Testis (tissue), 5 donors: ENCODE results near the gene ANO2. TPM values are rescaled to one million over a fixed set of nuclear protein-coding genes. Genes with fewer than 3 reads are reported as not detected.

ENCODE experiments used
- DNase-seq: peaks from one replicate; pipeline ENCODE4 v3.0.0-alpha.2; 2019
- H3K27ac ChIP-seq, 2 donors: fragments of 200-600 bp; sonication (generic); one replicate each; pipeline ENCODE4 v1.5.1; 2019
- H3K27me3 ChIP-seq: fragments of 200-600 bp; sonication (generic); one replicate; pipeline ENCODE4 v1.5.1; 2019
- H3K36me3 ChIP-seq: fragments of 200-600 bp; sonication (generic); one replicate; pipeline ENCODE4 v1.5.1; 2017; ENCODE audit warnings: low read depth; ENCODE audit errors: missing control alignments
- H3K4me1 ChIP-seq: fragments of 200-600 bp; sonication (generic); one replicate; pipeline ENCODE4 v1.5.1; 2019
- H3K4me3 ChIP-seq, 2 donors: fragments of 200-600 bp; sonication (generic); one replicate each; pipeline ENCODE4 v1.5.1; 2017 to 2019
- H3K9me3 ChIP-seq: fragments of 200-600 bp; sonication (generic); one replicate; pipeline ENCODE4 v1.5.1; 2017
- POLR2A ChIP-seq: fragments of 450-650 bp; IDR thresholded peaks from one replicate; pipeline ENCODE4 v1.6.1; 2017; ENCODE audit warnings: antibody characterized with exemption, mild to moderate bottlenecking, moderate library complexity
- WGBS, 2 donors: methylation state at CpG; one replicate each; pipeline ENCODE4 v1.1.5; 2018; 5-methylcytosine and 5-hydroxymethylcytosine counted together
- intact Hi-C: fragments of 100-400 bp; cut with DNase I; formaldehyde crosslinking; loops from one replicate; pipeline ENCODE4 v1.15.1; 2023; ENCODE audit warnings: low total_unique reads
- long read RNA-seq, 2 donors: transcript quantifications; one replicate each; lab custom pipeline, GENCODE V29; 2026
- polyA plus RNA-seq: library from polyadenylated mRNA; stranded (reverse); fragments of 350-450 nt; fragmentation: Illumina TruSeq; extraction: RNeasy Lipid Tissue Mini Kit (QIAGEN cat#74804); gene quantifications from one replicate; pipeline ENCODE4 v1.2.3, GENCODE V29; 2014; ENCODE audit warnings: low read depth, low replicate concordance; ENCODE audit not compliant: insufficient read depth
- total RNA-seq, 2 donors: library from RNA; depleted of rRNA; stranded (reverse); fragments of >200 nt; gene quantifications; one replicate each; pipeline ENCODE4 v1.2.3, GENCODE V29; 2016
- TF ChIP-seq, protein P1 (sequence below), 3 experiments: fragments of 450-650 bp in 2 of 3; fragments of 200-600 bp in 1 of 3; sonication (generic) in 1 of 3; IDR thresholded peaks; one replicate each; pipeline ENCODE4 v1.5.1; 2016 to 2019; ENCODE audit warnings: antibody characterized with exemption in 3 of 3, mild to moderate bottlenecking in 2 of 3, moderate library complexity in 1 of 3

Gene ANO2
- total RNA-seq (10 to 100 TPM in 1 of 2 donors, 1 to 10 TPM in 1; 9.8 to 24.4 TPM), polyA plus RNA-seq (24.5 TPM)
- long read RNA-seq, donor 1: 0 reads
- long read RNA-seq, donor 2: 0 reads

DNA sequence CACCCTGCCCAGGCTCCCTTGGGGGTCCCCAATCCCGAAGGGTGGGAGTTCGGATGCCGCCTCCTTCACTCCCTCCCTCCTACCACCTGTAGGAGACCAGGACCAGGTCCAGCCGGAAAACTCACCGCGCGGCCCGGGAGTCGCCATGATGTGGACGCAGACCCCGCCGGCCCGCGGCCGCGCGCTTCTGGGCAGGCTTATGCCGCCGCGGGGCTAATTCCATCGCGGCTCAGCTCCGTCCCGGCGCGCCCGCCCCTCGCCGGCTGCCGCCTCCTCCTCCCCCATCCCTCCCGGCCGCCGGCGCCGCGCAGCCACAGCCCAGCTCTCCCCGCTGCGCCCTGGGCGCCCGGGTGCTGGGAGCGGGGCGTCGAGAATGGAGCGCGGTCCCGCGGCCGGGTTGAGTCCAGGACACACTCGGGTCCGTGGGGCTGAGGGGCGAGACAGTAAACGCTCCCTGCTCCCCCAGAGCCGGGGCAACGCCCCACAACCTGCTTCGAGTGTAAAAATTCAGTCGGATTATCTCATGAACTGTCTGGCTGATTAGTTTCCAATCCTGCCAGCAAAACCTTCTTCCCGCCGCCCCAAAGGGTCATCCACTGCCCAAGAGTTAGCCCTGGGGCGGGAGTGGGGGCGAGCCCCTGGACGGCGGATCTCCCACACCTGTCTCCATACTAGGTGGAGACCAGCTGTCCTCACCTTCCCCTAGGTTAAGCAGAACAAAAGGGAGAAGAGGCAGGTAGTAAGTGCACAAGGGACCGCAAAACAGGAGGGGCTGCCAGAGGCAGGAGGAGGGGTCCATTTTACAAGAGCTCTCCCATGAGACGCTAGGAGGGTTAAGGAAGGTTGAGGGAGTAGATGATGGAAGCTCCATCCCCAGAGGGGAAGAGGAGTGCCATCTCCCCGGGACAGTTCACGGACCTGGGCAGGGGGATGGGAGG lies at the start of gene ANO2:
Gene ANO2 (minus strand): TSS at position 189 of the 938 bp plus-strand sequence. CDS start 42 bp downstream, at position 147.
- intact Hi-C loops: no loop called here
- 13 to 16% methylated on average over 19 to 59 of the region's 66 CpGs for WGBS, 2 donors
- Histone ChIP-seq H3K4me1 (no peaks in the 10 kb centered on the region), H3K27ac (peak within 1 kb of the TSS in 1 of 2 donors; percentile 36), H3K9me3 (no peaks in the 10 kb centered on the region), H3K4me3 (peak within 1 kb of the TSS; percentile 49 to 61), H3K36me3 (no peaks in the 10 kb centered on the region), H3K27me3 (no peaks in the 10 kb centered on the region)
- peak; percentile 28 for DNase-seq
- TF ChIP-seq, protein P1, sequence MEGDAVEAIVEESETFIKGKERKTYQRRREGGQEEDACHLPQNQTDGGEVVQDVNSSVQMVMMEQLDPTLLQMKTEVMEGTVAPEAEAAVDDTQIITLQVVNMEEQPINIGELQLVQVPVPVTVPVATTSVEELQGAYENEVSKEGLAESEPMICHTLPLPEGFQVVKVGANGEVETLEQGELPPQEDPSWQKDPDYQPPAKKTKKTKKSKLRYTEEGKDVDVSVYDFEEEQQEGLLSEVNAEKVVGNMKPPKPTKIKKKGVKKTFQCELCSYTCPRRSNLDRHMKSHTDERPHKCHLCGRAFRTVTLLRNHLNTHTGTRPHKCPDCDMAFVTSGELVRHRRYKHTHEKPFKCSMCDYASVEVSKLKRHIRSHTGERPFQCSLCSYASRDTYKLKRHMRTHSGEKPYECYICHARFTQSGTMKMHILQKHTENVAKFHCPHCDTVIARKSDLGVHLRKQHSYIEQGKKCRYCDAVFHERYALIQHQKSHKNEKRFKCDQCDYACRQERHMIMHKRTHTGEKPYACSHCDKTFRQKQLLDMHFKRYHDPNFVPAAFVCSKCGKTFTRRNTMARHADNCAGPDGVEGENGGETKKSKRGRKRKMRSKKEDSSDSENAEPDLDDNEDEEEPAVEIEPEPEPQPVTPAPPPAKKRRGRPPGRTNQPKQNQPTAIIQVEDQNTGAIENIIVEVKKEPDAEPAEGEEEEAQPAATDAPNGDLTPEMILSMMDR (IDR thresholded peaks at IDR 0.05): no peak
- TF ChIP-seq POLR2A: no peak

DNA sequence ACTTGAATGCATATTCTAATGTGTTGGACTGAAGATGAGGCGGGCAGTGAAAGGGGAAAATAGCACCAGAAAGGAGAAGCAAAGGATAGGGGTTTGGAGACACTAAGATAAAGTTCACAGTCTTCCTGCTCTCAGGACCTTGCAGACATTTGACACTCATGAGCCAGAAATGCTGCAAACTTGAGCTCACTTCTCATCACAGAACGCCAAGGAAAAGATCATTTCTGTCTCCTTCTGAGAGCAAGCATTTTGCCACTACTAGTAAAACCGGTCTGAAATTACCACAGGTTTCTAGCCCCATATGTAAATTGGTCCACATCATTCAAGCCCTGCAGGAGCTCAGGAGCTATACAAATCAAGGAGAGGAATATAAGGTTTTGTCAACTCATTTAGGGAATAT lies 44.6 kb upstream of the ANO2 start:
- Histone ChIP-seq H3K27me3 (no peaks in the 10 kb centered on the region), H3K36me3 (no peaks in the 10 kb centered on the region), H3K9me3 (no peaks in the 10 kb centered on the region), H3K27ac (no peak overlapping the region), H3K4me3 (no peak overlapping the region), H3K4me1 (no peaks in the 10 kb centered on the region)
- 86 to 93% methylated on average over 3 of the region's 3 CpGs for WGBS, 2 donors
- no peak for DNase-seq
- no peak for TF ChIP-seq POLR2A
- TF ChIP-seq, protein P1 (IDR thresholded peaks at IDR 0.05): no peak
- intact Hi-C loops: loop anchor here (10.0 kb wide), 1 partner anchor 45 kb away; no protein-coding TSS in a partner anchor

DNA sequence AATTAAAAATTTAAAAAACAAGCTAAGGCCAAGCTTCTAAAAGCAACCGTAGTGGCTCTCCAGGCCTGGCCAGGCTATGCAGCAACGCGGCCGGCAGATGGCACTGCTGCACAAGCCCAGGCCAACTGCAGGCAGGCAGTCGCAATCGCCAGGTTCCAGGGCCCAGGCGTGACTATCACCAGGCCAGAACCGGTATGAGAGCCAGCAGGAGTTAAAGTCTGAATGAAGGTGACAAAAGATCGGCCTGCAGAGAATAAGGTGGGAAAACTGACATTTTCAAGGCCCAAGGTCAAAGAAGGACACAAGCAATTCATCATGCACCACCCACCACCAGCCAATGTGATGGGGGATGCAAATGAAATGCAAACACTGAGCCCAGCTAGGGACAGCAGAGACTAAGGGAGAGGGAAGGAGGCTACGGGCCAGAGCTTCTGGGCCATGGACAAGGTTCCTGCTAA lies 43.6 kb upstream of the ANO2 start:
- no peaks in the 10 kb centered on the region for H3K27me3 ChIP-seq
- WGBS, 2 donors: 25 to 26% methylated on average over 10 of the region's 10 CpGs
- no peaks in the 10 kb centered on the region for H3K4me1 ChIP-seq
- no peaks in the 10 kb centered on the region for H3K36me3 ChIP-seq
- H3K27ac ChIP-seq: no peak overlapping the region
- peak; percentile 80 for DNase-seq
- TF ChIP-seq POLR2A: no peak
- TF ChIP-seq, protein P1 (IDR thresholded peaks at IDR 0.05): peak; percentile 61 to 76 (median 75)
- H3K9me3 ChIP-seq: no peaks in the 10 kb centered on the region
- intact Hi-C loops: loop anchor here (10.0 kb wide), 1 partner anchor 46 kb away; no protein-coding TSS in a partner anchor
- no peak overlapping the region for H3K4me3 ChIP-seq

DNA sequence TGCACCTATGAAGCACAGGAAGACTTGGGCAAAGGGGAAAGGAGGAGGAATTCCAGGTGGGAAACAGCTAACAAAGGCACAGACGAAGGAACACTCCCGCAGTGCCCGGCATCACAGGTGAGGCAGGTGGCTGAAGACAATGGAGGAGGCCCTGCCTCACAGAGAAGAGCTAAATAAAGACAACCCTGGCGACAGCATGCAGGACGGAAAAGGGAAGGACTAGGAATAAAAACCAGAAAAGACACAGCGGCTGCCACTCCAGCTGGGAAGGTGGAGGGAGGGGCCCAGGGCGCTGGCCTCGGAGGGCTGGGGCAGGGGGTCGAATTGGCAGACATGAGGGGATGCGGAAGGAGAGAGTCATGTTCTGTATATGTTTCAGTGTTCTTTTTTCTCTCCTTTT lies 43.0 kb upstream of the ANO2 start:
- WGBS, 2 donors: 73 to 75% methylated on average over 10 of the region's 10 CpGs
- DNase-seq: no peak
- TF ChIP-seq, protein P1 (IDR thresholded peaks at IDR 0.05): no peak
- no peak for TF ChIP-seq POLR2A
- intact Hi-C loops: loop anchor here (10.0 kb wide), 1 partner anchor 47 kb away; no protein-coding TSS in a partner anchor
- Histone ChIP-seq H3K4me3 (no peak overlapping the region), H3K27me3 (no peaks in the 10 kb centered on the region), H3K27ac (no peak overlapping the region), H3K4me1 (no peaks in the 10 kb centered on the region), H3K9me3 (no peaks in the 10 kb centered on the region), H3K36me3 (no peaks in the 10 kb centered on the region)
